Peyer's patch (tissue), 4 donors: ENCODE results near the gene DIPK1C. TPM values are rescaled to one million over a fixed set of nuclear protein-coding genes. Genes with fewer than 3 reads are reported as not detected.

ENCODE experiments used
- DNase-seq, 3 donors: peaks; one replicate each; pipeline ENCODE4 v3.0.0-alpha.2; 2017 to 2019
- H3K27ac ChIP-seq, 4 donors: fragments of 200-600 bp; sonication (generic); one replicate each; pipeline ENCODE4 v1.5.1; 2016 to 2019
- H3K27me3 ChIP-seq, 2 donors: fragments of 200-600 bp; sonication (generic); one replicate each; pipeline ENCODE4 v1.5.1; 2019
- H3K36me3 ChIP-seq, 3 donors: fragments of 200-600 bp; sonication (generic); one replicate each; pipeline ENCODE4 v1.5.1; 2016 to 2019
- H3K4me1 ChIP-seq, 4 donors: fragments of 200-600 bp; sonication (generic); one replicate each; pipeline ENCODE4 v1.5.1; 2016 to 2019
- H3K4me3 ChIP-seq, 4 donors: fragments of 200-600 bp; sonication (generic); 1 replicate in 3 of 4; 2 replicates in 1 of 4; pipeline ENCODE4 v1.5.1; 2016 to 2019; ENCODE audit warnings: mild to moderate bottlenecking in 1 of 4
- H3K9me3 ChIP-seq, 4 donors: fragments of 200-600 bp; sonication (generic); one replicate each; pipeline ENCODE4 v1.5.1; 2016 to 2019; ENCODE audit warnings: mild to moderate bottlenecking in 1 of 4
- CTCF ChIP-seq, 6 experiments: fragments of 450-650 bp in 4 of 6; fragments of 200-600 bp in 2 of 6; sonication (generic) in 1 of 6; IDR thresholded peaks; one replicate each; pipeline ENCODE4 v1.5.1; 2017 to 2019; ENCODE audit warnings: antibody characterized with exemption in 6 of 6, mild to moderate bottlenecking in 3 of 6, moderate library complexity in 1 of 6
- POLR2A ChIP-seq, 2 donors: fragments of 450-650 bp; IDR thresholded peaks; one replicate each; pipeline ENCODE4 v1.5.1; 2017; ENCODE audit warnings: antibody characterized with exemption in 2 of 2, mild to moderate bottlenecking in 2 of 2, moderate library complexity in 2 of 2
- total RNA-seq, 4 donors: library from RNA; depleted of rRNA; stranded (reverse); fragments of >200 nt; gene quantifications; one replicate each; pipeline ENCODE4 v1.1.0, GENCODE V29; 2016

DIPK1C gene
- total RNA-seq, 4 donors from 2014 or later, result 0.70 to 0.83 TPM; not detected in 2

GRCh38 chr18:74390900-74391299 lies 66.2 kb downstream of the DIPK1C start:
- no peaks in the 10 kb centered on the region for H3K9me3 ChIP-seq
- H3K27ac ChIP-seq, result no peak overlapping the region
- H3K36me3 ChIP-seq, result no peaks in the 10 kb centered on the region
- TF ChIP-seq CTCF (IDR thresholded peaks at IDR 0.05) (no peak), POLR2A (IDR thresholded peaks at IDR 0.05) (no peak)
- DNase-seq, result no peak
- no peak overlapping the region for H3K4me3 ChIP-seq
- H3K27me3 ChIP-seq, result no peaks in the 10 kb centered on the region
- H3K4me1 ChIP-seq, result no peaks in the 10 kb centered on the region

GRCh38 chr18:74389991-74390390 lies 67.1 kb downstream of the DIPK1C start:
- H3K4me1 ChIP-seq, result no peaks in the 10 kb centered on the region
- H3K4me3 ChIP-seq, result no peak overlapping the region
- H3K27me3 ChIP-seq, result no peaks in the 10 kb centered on the region
- TF ChIP-seq POLR2A (IDR thresholded peaks at IDR 0.05), result no peak
- TF ChIP-seq CTCF (IDR thresholded peaks at IDR 0.05), result no peak
- H3K27ac ChIP-seq, result no peak overlapping the region
- DNase-seq, result peak in 1 of 3 donors; percentile 34
- no peaks in the 10 kb centered on the region for H3K9me3 ChIP-seq
- no peaks in the 10 kb centered on the region for H3K36me3 ChIP-seq

GRCh38 chr18:74389171-74389927 lies 67.8 kb downstream of the DIPK1C start:
- no peaks in the 10 kb centered on the region for H3K4me1 ChIP-seq
- H3K9me3 ChIP-seq, result no peaks in the 10 kb centered on the region
- no peak overlapping the region for H3K4me3 ChIP-seq
- DNase-seq, result peak in 1 of 3 donors; percentile 33
- TF ChIP-seq POLR2A (IDR thresholded peaks at IDR 0.05) (no peak), CTCF (IDR thresholded peaks at IDR 0.05) (no peak)
- no peak overlapping the region for H3K27ac ChIP-seq
- H3K27me3 ChIP-seq, result no peaks in the 10 kb centered on the region
- H3K36me3 ChIP-seq, result no peaks in the 10 kb centered on the region

- Histone ChIP-seq H3K27ac (no peak overlapping the region), H3K27me3 (no peaks in the 10 kb centered on the region), H3K4me3 (no peak overlapping the region), H3K36me3 (no peaks in the 10 kb centered on the region), H3K4me1 (no peaks in the 10 kb centered on the region), H3K9me3 (no peaks in the 10 kb centered on the region)
- no peak for DNase-seq
- TF ChIP-seq CTCF (IDR thresholded peaks at IDR 0.05), result no peak
- no peak for TF ChIP-seq POLR2A (IDR thresholded peaks at IDR 0.05)
These were observed 68.9 kb downstream of the DIPK1C start for GRCh38 chr18:74388227-74388626.

GRCh38 chr18:74387383-74387782 lies 69.7 kb downstream of the DIPK1C start:
- Histone ChIP-seq H3K4me1 (no peaks in the 10 kb centered on the region), H3K9me3 (no peaks in the 10 kb centered on the region), H3K27ac (no peak overlapping the region), H3K36me3 (no peaks in the 10 kb centered on the region), H3K4me3 (no peak overlapping the region), H3K27me3 (no peaks in the 10 kb centered on the region)
- TF ChIP-seq POLR2A (IDR thresholded peaks at IDR 0.05), result no peak
- TF ChIP-seq CTCF (IDR thresholded peaks at IDR 0.05), result no peak
- no peak for DNase-seq

Other genes with a start within 250 kb of the DIPK1C start
- 100 to 1,000 TPM; 171 to 732 (median 331) TPM for gene CYB5A, start 165.3 kb downstream of the DIPK1C start, total RNA-seq
- gene C18orf63, start 141.5 kb downstream of the DIPK1C start, total RNA-seq, result not detected
- 100 to 1,000 TPM; 283 to 798 (median 653) TPM for gene CNDP2, start 39.1 kb upstream of the DIPK1C start, total RNA-seq
- under 1 TPM in 1 of 4 donors, not detected in 3; 0.53 TPM for gene CNDP1, start 77.2 kb upstream of the DIPK1C start, total RNA-seq
- gene ZNF407, start 140.6 kb upstream of the DIPK1C start, total RNA-seq, result 10 to 100 TPM; 24.0 to 54.5 (median 32.3) TPM